MCF 10A (cell line): ENCODE results near the gene COX17. TPM values are rescaled to one million over a fixed set of nuclear protein-coding genes. Genes with fewer than 3 reads are reported as not detected.
A peak's percentile ranks its signal among the peaks of the same experiment; 100 is the strongest.

Experiments used
- BruUV-seq: library from RNA; stranded (reverse); fragments of 400-500 nt; replicated peaks from 2 replicates; lab custom pipeline; 2021; lab: Mats Ljungman, UMichigan
- CTCF ChIA-PET: fragments of 300-600 bp; sonication (Branson Sonifier 250); formaldehyde crosslinking; extraction: SDS; loops from one replicate; lab custom pipeline; 2021; ENCODE audit warnings: antibody characterized with exemption, inconsistent platforms; lab: Yijun Ruan, JAX
- POLR2A ChIA-PET: fragments of 300-600, 350-650 bp; sonication (Branson Sonifier 250); formaldehyde crosslinking; extraction: SDS; loops from one replicate; lab custom pipeline; 2020; ENCODE audit warnings: antibody characterized with exemption, inconsistent platforms; lab: Yijun Ruan, JAX
- DNase-seq: peaks from one replicate; pipeline ENCODE4 v3.0.0-alpha.2; 2018; ENCODE audit not compliant: unreplicated experiment
- H3K27ac Mint-ChIP-seq: one replicate; pipeline ENCODE4 v1.8.0; 2022; ENCODE audit warnings: mild to moderate bottlenecking, low read depth, mixed read lengths; ENCODE audit not compliant: unreplicated experiment
- H3K27me3 Mint-ChIP-seq: one replicate; pipeline ENCODE4 v1.8.0; 2022; ENCODE audit warnings: mixed read lengths; ENCODE audit not compliant: insufficient read depth, unreplicated experiment
- H3K36me3 Mint-ChIP-seq: one replicate; pipeline ENCODE4 v1.8.0; 2022; ENCODE audit warnings: mild to moderate bottlenecking, moderate library complexity, mixed read lengths; ENCODE audit not compliant: insufficient read depth, unreplicated experiment
- H3K4me1 Mint-ChIP-seq: one replicate; pipeline ENCODE4 v1.8.0; 2022; ENCODE audit warnings: mixed read lengths; ENCODE audit not compliant: insufficient read depth, unreplicated experiment
- H3K4me3 Mint-ChIP-seq: one replicate; pipeline ENCODE4 v1.8.0; 2022; ENCODE audit warnings: mild to moderate bottlenecking, moderate library complexity, mixed read lengths; ENCODE audit not compliant: unreplicated experiment
- H3K9me3 Mint-ChIP-seq: one replicate; pipeline ENCODE4 v1.8.0; 2022; ENCODE audit warnings: mixed read lengths; ENCODE audit not compliant: unreplicated experiment
- CTCF ChIP-seq: fragments of 200-600 bp; IDR thresholded peaks from one replicate; pipeline ENCODE4 v1.8.0; 2022; ENCODE audit warnings: antibody characterized with exemption, mild to moderate bottlenecking; ENCODE audit not compliant: unreplicated experiment
- intact Hi-C: fragments of 100-400 bp; cut with micrococcal nuclease; formaldehyde crosslinking; loops from 2 replicates; pipeline ENCODE4 v1.14.1; 2022
- total RNA-seq: library from RNA; stranded (reverse); gene quantifications from 2 replicates; pipeline ENCODE4 v1.2.3, GENCODE V29; 2022

The COX17 gene
- total RNA-seq, 1 experiment from 2014 or later = 47.9 TPM

DNA sequence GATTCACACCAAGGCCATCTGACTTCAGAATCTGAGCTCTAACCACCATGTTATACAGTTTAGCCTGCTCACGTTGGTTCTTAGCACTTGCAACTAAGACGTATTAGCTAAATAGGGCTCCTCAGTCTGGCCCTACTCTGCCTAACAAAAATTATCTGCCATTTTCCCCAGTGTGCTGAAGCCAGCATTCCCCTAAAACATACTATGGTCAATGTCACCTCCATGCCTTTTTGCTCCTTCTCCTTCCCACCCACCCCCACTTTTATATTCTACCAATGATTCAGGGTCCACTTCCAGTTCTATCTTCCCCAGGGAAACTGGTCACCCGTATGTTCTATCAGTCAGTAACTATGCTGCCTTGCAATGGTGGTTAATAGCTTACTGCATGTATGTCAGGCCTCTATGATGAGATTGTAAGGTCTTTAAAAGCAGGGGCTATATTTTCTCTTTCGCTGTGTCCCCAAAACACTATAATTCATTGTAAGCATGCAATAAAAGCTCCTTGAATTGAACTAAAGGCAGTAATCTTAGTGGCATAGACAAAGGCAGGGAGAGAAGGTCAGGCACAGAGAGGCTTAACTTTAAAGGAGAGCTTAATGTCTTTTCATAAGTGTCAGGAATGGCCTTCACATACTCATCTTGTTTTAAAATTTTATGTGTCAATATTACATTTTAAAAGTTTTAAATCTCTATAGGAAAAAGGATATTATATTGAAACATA, 40.2 kb downstream of the COX17 start:
- intact Hi-C loops = no loop called here
- no peak overlapping the region for H3K4me3 Mint-ChIP-seq
- no TSS peak for BruUV-seq

DNA sequence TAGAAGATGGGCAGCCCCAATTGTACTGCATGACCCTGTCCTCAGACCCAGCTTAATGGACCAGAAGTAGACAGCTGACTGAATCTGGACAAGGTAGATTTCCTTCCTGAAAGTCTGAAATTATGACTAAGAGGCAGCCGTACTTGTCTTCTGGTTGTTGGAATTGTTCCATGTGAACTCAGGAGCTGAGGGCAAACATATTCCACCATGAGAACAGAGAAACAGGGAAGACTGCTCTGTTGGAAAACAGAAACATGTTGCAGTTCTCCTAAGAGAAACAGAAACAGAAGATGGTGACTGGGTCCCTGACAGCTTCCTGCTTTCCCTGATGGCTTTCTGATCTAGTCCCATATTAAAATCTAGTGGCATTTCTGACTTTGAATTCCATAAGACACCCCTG, 41.0 kb downstream of the COX17 start:
- Mint-ChIP-seq H3K9me3 (no peaks in the 10 kb centered on the region), H3K4me1 (peaks cover 32% of the 10 kb centered on the region)
- CTCF ChIA-PET = interaction anchor here (0.7 to 1.6 kb wide), 3 partner anchors 8 to 478 kb away, joined by 3 read pairs; no protein-coding TSS in a partner anchor

More for the DNA sequence above, 40.2 kb downstream of the COX17 start:
- TF ChIP-seq CTCF = no peak
- Mint-ChIP-seq H3K9me3 (no peaks in the 10 kb centered on the region), H3K36me3 (no peaks in the 10 kb centered on the region), H3K4me1 (peaks cover 32% of the 10 kb centered on the region), H3K27ac (peak overlapping the region; percentile 90), H3K27me3 (no peaks in the 10 kb centered on the region)
- ChIA-PET POLR2A (interaction anchor here (0.5 to 3.3 kb wide), 9 partner anchors 26 to 974 kb away, joined by 3 to 16 read pairs (median 4); partner anchors contain the start of genes COX17, TIMMDC1 and TMEM39A), CTCF (interaction anchor here (0.5 to 1.6 kb wide), 4 partner anchors 7 to 396 kb away, joined by 3 to 4 read pairs (median 3); partner anchors contain the start of gene B4GALT4)
- DNase-seq = no peak

GRCh38 chr3:119635719-119636118, 41.5 kb downstream of the COX17 start:
- no TSS peak for BruUV-seq
- ChIA-PET CTCF (interaction anchor here (0.7 to 1.6 kb wide), 2 partner anchors 54 to 478 kb away, joined by 3 read pairs; no protein-coding TSS in a partner anchor), POLR2A (interaction anchor here (0.9 to 3.3 kb wide), 2 partner anchors 41 to 138 kb away, joined by 3 to 16 read pairs; partner anchors contain the start of genes COX17 and TIMMDC1)
- peaks cover 36% of the 10 kb centered on the region for H3K4me1 Mint-ChIP-seq
- TF ChIP-seq CTCF = no peak
- no peaks in the 10 kb centered on the region for H3K27me3 Mint-ChIP-seq
- H3K36me3 Mint-ChIP-seq = no peaks in the 10 kb centered on the region
- no peak overlapping the region for H3K27ac Mint-ChIP-seq
- no peaks in the 10 kb centered on the region for H3K9me3 Mint-ChIP-seq
- intact Hi-C loops = no loop called here
- no peak overlapping the region for H3K4me3 Mint-ChIP-seq
- no peak for DNase-seq

More for the DNA sequence above, 41.0 kb downstream of the COX17 start:
- intact Hi-C loops = no loop called here
- no TSS peak for BruUV-seq
- Mint-ChIP-seq H3K4me3 (no peak overlapping the region), H3K27me3 (no peaks in the 10 kb centered on the region), H3K27ac (no peak overlapping the region), H3K36me3 (no peaks in the 10 kb centered on the region)
- POLR2A ChIA-PET = interaction anchor here (0.8 to 3.3 kb wide), 4 partner anchors 41 to 567 kb away, joined by 3 to 16 read pairs (median 4); partner anchors contain the start of genes COX17 and TIMMDC1
- no peak for TF ChIP-seq CTCF
- peak; percentile 18 for DNase-seq

DNA sequence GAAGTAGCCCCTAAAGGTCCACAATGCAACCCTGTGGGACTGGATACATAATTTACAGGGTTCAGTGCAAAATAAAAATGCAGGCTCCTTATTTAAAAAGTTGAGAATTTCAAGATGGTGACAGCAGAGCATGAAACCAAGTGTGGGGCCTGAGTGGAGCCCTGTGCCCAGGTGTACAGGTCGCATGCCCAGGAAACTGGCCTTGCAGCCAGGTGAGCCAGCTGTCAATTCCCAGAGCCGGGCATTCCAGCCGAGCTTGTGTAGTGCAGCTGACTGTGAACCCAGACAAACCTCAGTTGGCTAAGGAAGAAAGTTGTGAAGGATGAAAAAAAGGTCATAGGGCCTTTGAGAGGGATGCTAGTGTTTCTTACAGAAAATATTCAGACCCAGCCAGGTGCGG, 44.4 kb downstream of the COX17 start:
- DNase-seq = no peak
- H3K4me3 Mint-ChIP-seq = no peak overlapping the region
- no peaks in the 10 kb centered on the region for H3K27me3 Mint-ChIP-seq
- no peak for TF ChIP-seq CTCF
- intact Hi-C loops = no loop called here
- peaks cover 21% of the 10 kb centered on the region for H3K4me1 Mint-ChIP-seq
- POLR2A ChIA-PET = no interaction called here
- no peak overlapping the region for H3K27ac Mint-ChIP-seq
- no peaks in the 10 kb centered on the region for H3K36me3 Mint-ChIP-seq
- no peaks in the 10 kb centered on the region for H3K9me3 Mint-ChIP-seq
- CTCF ChIA-PET = interaction anchor here (0.7 to 0.8 kb wide), 2 partner anchors 48 to 1046 kb away, joined by 3 read pairs; no protein-coding TSS in a partner anchor
- BruUV-seq = no TSS peak
